Stimulated activated CD4-positive, alpha-beta T cell treated with anti-CD3 and anti-CD28 coated beads, Interleukin-15, amount 100 ng/mL, for 48 hours (primary cell): ENCODE data around the gene CUX1.

Experiments
- DNase-seq, 2 donors: peaks; one replicate each; pipeline ENCODE4 v3.0.0-alpha.2; 2020; ENCODE audit warnings: low read depth in 2 of 2

The CUX1 gene

GRCh38 chr7:102236592-102237287, 419.3 kb downstream of the CUX1 start:
- DNase-seq = peak; percentile 13 to 30

DNA sequence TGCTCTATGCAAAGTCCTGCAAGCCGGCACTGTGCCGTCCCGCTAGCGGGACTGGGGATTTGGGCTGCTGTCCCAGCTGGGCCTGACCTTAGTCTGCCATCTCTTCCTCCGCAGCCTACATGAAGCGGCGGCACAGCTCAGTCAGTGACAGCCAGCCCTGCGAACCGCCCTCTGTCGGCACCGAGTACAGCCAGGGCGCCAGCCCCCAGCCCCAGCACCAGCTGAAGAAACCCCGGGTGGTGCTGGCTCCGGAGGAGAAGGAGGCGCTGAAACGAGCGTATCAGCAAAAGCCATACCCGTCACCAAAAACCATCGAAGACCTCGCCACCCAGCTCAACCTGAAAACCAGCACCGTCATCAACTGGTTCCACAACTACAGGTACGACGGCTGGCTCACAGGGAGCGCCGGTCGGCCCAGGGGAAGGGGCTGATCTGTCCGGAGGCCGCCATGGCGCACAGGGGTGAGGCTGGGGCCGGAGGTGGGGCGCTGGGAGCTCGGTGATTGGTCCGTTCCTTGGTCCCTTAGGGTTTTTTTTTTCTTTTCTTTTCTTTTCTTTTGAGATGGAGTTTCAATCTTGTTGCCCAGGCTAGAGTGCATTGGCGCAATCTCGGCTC, 421.9 kb downstream of the CUX1 start:
- no peak for DNase-seq

- no peak for DNase-seq
Observed at GRCh38 chr7:102241431-102241830, 424.0 kb downstream of the CUX1 start.

- DNase-seq = no peak
Observed at GRCh38 chr7:102244601-102245000, 427.2 kb downstream of the CUX1 start.

DNA sequence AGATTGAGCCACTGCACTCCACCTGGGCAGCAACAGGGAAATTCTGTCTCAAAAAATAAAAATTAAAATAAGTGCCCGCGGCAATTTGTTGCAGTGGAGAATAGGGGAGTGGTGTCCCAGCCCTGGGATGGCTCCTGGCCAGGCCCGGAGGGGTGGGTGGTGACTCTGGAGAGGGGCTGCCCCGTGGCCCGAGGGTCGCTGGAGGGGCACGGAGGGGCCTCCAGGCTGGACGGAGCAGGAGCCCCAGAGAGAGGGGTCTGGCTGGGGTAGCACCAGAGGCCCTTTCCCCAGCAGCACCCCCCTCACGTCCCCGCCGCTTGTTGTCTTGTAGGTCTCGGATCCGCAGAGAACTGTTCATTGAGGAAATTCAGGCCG, 430.6 kb downstream of the CUX1 start:
- no peak for DNase-seq

- DNase-seq = no peak
Observed at GRCh38 chr7:102248456-102249395, 431.3 kb downstream of the CUX1 start.

DNA sequence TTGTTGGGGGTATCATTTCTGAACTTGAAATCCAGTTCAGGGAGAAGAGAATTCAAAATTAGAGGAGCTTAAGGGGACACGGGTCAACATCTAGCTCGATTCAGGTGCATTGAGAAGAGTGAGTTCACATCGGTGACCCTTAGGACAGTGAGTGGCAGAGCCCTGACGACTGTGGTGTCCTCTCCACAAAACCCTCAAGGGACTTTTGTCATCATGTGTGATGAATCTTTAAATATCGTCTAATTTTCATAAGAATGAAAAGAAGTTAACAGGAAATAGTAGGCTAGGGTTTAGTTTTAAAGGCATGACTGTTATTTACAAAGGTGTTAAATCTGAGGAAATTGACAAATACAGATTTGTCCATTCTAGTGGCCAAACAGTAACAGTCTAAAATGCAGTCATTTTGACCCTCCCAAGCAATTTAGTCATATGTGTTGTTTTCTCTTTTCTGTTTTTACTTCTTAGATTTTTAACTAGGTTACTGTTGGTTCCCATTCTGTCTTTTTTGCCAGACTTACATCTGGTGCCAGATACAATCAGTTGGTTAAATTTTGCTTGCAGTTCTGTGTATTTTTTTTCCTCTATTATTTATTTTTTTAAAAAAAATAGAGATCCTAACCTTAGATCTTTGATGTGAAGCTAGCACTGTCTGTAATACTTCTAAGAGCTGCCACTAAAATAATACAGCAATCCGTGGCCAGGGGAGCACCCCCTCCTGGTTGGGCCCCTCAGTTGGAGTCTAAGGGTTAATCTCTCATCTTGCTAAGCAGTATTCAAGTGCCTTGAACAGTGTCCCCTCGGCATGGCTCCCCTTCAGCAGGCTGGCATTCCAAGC, 434.3 kb downstream of the CUX1 start:
- DNase-seq = no peak

- DNase-seq = no peak
Observed at GRCh38 chr7:102252366-102252982, 435.0 kb downstream of the CUX1 start.

- no peak for DNase-seq
Observed at GRCh38 chr7:102253066-102253972, 435.9 kb downstream of the CUX1 start.

DNA sequence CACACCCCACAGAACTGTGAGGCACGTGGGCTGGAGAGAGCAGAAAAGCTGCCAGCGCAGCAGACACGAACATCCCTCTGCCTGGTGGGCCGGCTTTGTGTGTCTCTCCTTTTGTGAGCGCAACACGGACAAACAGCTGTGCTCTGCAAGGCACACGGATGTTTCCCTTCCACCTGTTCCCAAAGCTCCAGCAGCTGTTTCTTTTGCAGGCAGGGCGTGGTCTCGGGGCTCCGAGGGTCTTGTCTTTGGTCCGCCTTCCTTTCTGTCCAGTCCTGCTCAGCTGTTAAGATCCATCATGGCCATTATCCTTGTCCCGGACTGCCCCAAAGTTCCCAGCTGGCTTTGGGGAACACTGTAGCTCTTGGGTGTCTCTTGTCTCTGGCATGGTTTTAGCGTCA, 436.5 kb downstream of the CUX1 start:
- no peak for DNase-seq

DNA sequence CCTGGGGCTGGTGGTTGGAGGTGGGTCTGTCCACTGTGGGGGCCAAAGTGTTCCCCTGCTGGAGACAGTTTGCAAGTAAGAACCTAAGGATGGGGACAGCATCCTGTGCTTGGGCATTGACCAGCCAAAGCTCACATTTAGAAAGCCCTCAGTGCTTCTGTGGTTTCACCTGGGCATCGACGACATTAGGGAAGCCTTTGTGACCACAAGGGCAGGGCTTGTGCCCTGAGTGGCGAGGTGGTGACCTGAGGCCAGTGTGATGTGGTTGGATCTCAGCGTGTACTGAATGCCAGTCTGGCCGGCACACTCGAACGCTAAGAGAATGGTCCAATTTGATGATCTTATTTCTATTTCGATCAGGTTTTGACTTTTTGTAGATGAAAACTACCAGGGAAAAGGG, 437.1 kb downstream of the CUX1 start:
- DNase-seq = no peak

DNA sequence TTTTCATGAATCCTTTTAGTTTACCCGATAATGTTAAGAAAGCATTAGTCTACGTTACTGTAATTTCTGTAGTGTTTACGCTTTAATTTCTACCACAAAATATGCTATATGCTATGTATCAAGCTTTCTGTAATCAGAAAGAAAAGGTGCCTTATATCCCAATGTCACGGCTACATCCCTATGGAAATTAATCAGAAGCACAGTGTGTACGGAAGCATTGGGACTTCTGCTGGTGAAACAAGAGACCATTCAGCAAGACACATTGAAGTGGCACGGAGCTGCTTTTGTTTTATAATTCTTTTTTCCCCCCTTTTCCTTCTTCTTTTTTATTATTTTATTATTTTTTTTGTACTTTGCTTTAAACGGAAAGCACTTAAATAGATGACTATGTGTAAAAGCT, 438.1 kb downstream of the CUX1 start:
- DNase-seq = no peak

DNA sequence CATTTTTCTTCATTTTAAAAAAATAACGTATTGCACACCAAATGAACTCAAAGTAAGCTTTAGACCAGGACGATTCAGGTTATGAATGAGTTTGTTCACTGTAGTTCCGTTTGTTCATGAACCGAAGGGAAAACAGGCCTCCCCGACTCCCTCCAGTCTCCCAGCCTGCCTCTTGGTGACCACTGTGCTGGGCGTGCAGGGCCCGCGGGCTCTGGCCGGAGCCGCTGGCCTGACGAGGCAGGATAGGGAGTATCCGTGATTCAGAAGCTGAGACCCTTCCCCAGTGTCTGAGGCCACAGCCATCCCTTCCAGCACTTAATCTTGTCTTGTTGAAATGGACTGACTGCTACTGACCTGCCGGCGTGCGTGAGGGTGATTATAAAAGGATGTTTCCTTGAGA, 438.5 kb downstream of the CUX1 start:
- no peak for DNase-seq

DNA sequence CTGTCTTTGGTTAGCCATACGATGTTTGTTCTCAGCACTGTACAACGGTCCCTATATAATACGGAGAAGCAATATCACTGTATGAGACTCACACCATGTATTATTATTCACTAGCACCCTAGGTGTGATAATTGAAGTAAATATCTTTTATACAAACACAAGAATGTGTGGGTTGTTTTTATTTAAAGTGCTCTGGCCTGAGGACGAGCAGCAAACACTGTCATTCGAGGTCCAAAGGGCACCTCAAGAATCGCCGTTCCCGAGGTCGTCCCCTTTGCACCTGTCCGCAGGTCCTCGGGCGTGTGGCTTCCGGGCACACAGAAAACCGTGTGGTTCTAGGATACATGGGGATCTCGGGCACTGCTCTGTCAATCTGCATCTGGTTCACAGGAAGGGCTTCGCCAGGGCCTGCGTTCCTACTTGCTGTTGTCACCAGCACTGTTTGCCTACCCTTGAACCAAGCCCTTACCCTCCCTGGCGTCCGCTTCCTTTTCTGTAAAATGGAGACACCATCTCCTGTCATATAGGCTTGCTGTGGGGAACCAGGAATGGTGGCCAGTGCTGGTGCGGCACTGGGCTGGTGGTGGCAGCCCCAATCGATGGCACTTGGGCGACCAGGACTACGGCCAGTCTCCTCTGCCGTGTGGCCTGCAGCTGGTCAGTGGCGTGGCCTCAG, 440.8 kb downstream of the CUX1 start:
- no peak for DNase-seq

DNA sequence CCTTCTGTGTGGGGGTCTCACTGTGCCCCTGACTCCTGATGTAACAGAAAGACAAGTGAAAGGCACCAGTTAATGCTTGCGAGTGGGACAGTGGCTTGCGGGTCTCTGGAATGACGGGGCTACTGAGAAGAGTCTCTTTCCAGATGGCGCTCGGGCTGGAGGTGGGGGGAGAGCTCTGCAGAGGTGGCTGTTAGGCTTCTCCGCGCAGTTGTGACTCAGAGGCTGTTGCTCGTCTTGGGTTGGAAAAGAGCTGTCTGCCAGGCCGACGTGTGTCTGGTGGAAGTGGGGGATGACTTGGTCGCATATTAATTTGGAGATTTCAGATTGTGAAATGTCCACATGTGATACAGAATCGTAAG, 441.3 kb downstream of the CUX1 start:
- DNase-seq = no peak

DNA sequence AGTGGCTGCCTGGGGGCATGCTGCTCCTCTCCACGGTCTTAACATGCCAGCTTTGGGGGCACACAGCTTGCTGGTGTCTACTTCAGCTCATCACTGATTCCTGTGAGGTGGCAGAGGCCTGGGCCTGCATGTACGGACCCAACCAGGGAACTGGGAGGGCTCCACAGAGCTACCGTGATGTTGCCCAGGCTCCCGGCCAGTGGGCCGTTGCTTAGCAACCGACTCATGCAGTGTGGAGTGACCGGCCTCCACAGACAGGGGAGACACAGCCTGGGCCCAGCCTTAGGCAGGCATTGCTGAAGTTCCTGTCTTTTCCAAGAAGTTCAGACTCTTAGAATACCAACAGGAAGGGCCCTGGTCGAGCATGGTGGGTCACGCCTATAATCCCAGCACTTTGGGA, 443.4 kb downstream of the CUX1 start:
- DNase-seq = no peak

DNA sequence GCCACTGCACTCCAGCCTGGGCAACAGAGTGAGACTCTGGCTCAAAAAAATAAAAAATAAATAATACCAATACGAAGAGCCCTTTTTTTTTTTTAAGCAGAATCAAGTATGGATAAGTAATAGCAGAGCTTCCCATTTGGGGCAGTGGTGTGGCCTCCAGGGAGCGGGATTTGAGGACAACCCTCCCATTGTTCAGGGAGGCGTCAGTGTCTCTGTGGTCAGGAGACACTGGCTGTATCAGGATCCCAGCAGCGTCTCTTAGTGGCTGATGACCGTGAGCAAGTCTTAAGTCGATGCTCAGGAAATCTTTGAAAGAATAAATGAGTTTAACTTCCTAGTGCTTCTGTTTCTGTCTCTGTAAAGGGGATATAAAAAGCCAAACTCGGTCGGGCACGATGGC, 444.0 kb downstream of the CUX1 start:
- no peak for DNase-seq

DNA sequence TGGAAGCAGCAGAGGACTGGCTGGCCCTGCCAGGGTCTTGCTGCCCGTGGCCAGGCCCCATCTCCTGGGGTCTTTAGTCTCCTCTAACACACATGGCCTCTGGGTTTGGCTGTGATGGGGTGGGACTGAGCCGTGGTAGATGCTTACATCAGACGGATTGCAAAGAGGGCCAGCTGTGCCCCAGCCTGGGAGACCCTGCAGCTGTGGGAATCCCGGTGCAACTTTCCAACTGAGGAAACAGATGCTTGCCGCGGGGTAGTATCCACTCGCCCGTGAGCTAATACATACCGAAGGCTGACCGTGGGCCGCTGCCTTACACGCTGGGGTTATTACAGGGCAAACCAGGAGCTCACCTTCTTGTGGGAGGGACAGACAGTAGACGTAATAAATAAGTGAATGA, 445.1 kb downstream of the CUX1 start:
- DNase-seq = no peak

GRCh38 chr7:102264367-102264891, 447.0 kb downstream of the CUX1 start:
- no peak for DNase-seq

DNA sequence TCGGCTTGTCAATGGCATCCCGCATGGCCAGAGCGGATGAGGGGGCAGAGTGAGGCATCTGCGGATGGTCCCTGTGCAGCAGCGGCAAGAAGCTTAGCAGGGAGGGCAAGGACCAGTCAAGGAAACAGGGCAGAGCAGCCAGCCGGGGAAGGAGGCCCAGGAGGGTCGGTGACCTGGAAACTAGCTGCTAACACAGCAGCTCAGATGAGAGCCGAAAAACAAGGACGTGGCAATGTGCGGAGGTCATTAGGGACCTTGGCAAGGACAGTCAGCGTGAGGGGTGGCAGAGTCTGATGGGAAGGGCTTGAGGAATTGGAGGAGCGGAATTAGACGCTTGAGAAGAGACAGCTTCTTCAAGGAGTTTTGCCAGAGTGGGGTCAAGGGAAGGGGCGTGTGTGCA, 449.1 kb downstream of the CUX1 start:
- DNase-seq = no peak
